ENCODE results near the gene MITF.

DNA sequence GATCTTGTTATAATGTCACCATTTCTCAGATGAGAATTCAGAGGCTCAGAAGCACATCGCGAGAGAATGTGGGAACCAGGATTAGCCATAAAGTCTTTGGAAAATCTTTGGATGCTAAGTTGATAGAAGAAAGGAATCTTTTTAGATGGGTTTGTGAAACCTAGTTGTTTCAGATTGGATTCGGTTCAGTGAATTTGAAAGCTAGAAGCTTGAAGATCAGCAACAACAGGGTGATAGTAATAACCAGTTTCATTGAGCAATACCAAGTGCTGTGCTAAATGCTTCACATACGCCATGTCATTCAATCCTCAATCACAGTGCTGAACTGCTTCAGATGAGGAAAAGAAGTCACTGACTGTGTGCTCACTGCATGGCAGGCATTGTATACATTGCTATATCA lies 47.4 kb upstream of the MITF start:
- TF ChIP-seq, protein P1, sequence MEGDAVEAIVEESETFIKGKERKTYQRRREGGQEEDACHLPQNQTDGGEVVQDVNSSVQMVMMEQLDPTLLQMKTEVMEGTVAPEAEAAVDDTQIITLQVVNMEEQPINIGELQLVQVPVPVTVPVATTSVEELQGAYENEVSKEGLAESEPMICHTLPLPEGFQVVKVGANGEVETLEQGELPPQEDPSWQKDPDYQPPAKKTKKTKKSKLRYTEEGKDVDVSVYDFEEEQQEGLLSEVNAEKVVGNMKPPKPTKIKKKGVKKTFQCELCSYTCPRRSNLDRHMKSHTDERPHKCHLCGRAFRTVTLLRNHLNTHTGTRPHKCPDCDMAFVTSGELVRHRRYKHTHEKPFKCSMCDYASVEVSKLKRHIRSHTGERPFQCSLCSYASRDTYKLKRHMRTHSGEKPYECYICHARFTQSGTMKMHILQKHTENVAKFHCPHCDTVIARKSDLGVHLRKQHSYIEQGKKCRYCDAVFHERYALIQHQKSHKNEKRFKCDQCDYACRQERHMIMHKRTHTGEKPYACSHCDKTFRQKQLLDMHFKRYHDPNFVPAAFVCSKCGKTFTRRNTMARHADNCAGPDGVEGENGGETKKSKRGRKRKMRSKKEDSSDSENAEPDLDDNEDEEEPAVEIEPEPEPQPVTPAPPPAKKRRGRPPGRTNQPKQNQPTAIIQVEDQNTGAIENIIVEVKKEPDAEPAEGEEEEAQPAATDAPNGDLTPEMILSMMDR (IDR thresholded peaks at IDR 0.05; ENCODE audit: poor library complexity, severe bottlenecking): no peak
- no peak for TF ChIP-seq TAF1 (IDR thresholded peaks at IDR 0.05; ENCODE audit: low read depth)
- no peak for TF ChIP-seq POLR2AphosphoS5 (IDR thresholded peaks at IDR 0.05)
- no peak for TF ChIP-seq MXI1 (conservative IDR thresholded peaks at IDR 0.05; ENCODE audit: poor library complexity, severe bottlenecking)
- TF ChIP-seq EP300 (conservative IDR thresholded peaks at IDR 0.05; ENCODE audit: poor library complexity, severe bottlenecking): no peak
